Ectodermal cell (in vitro differentiated cells): ENCODE data around the gene WBP4.
"Not testable (repeated sequence)": the region's sequence is repeated elsewhere in the genome, so short reads cannot be mapped to it uniquely, and the experiment has no call there.

Experiments used
- H3K27ac ChIP-seq: 2 replicates; pipeline ENCODE4 v1.7.0; 2013; ENCODE audit warnings: mild to moderate bottlenecking, low read depth, low read length; ENCODE audit not compliant: insufficient read depth, poor library complexity, severe bottlenecking
- H3K27me3 ChIP-seq: 2 replicates; pipeline ENCODE4 v1.7.0; 2013; ENCODE audit warnings: mild to moderate bottlenecking, low read length; ENCODE audit not compliant: insufficient read depth, control insufficient read depth, poor library complexity, severe bottlenecking
- H3K36me3 ChIP-seq: one replicate; pipeline ENCODE4 v1.7.0; 2013; ENCODE audit warnings: low read length; ENCODE audit not compliant: control insufficient read depth, insufficient read depth
- H3K4me1 ChIP-seq: one replicate; pipeline ENCODE4 v1.7.0; 2013; ENCODE audit warnings: low read length; ENCODE audit not compliant: control insufficient read depth, insufficient read depth
- H3K4me3 ChIP-seq: 2 replicates; pipeline ENCODE4 v1.7.0; 2013; ENCODE audit warnings: low read depth, low read length, control low read depth; ENCODE audit not compliant: insufficient read depth
- H3K9me3 ChIP-seq: 2 replicates; pipeline ENCODE4 v1.7.0; 2013; ENCODE audit warnings: mild to moderate bottlenecking, low read length, moderate library complexity; ENCODE audit not compliant: control insufficient read depth
- WGBS, 2 experiments: methylation state at CpG; one replicate each; pipeline ENCODE4 v1.1.7; 2013; ENCODE audit warnings: missing lambda C conversion rate in 2 of 2; 5-methylcytosine and 5-hydroxymethylcytosine counted together

The WBP4 gene

GRCh38 chr13:41117869-41118268, 56.6 kb downstream of the WBP4 start:
- Histone ChIP-seq H3K4me3 (no peak overlapping the region), H3K27me3 (no peaks in the 10 kb centered on the region), H3K4me1 (no peaks in the 10 kb centered on the region), H3K27ac (no peak overlapping the region), H3K36me3 (no peaks in the 10 kb centered on the region), H3K9me3 (no peaks in the 10 kb centered on the region)
- 94 to 95% methylated on average over 4 of the region's 4 CpGs for WGBS, 2 experiments

GRCh38 chr13:41122838-41123237, 61.5 kb downstream of the WBP4 start:
- no peak overlapping the region for H3K27ac ChIP-seq
- H3K4me3 ChIP-seq, result no peak overlapping the region
- no peaks in the 10 kb centered on the region for H3K36me3 ChIP-seq
- H3K9me3 ChIP-seq, result no peaks in the 10 kb centered on the region
- H3K4me1 ChIP-seq, result no peaks in the 10 kb centered on the region
- WGBS, 2 experiments, result 91 to 98% methylated on average over 1 to 2 of the region's 2 CpGs
- H3K27me3 ChIP-seq, result no peaks in the 10 kb centered on the region

- Histone ChIP-seq H3K9me3 (no peaks in the 10 kb centered on the region), H3K27me3 (no peaks in the 10 kb centered on the region), H3K27ac (no peak overlapping the region), H3K4me3 (no peak overlapping the region), H3K36me3 (no peaks in the 10 kb centered on the region), H3K4me1 (peaks cover 8% of the 10 kb centered on the region)
- WGBS, 2 experiments, result 90 to 100% methylated on average over 1 to 2 of the region's 3 CpGs
Measured at GRCh38 chr13:41127701-41128100, 66.4 kb downstream of the WBP4 start.

DNA sequence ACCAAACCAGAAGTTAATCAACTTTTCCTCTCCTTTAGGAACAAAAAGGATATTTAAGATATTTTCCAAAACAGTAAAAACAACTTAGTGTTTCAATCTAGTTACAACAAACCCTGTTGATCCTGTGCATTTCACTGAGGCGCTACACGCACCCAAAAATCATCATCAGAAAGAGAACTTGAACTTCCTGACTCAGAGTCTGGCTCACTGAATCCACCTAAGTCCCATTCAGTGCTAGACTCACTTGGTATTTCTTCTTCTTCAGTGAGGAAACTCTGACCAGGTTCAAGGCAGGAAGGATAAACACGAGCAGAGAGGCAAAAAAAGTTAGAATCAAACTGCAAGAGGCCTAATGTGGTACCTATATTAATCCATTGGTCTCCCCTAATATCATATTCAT, 69.0 kb downstream of the WBP4 start:
- Histone ChIP-seq H3K27me3 (no peaks in the 10 kb centered on the region), H3K4me3 (no peak overlapping the region), H3K9me3 (no peaks in the 10 kb centered on the region), H3K27ac (no peak overlapping the region), H3K4me1 (peaks cover 14% of the 10 kb centered on the region), H3K36me3 (no peaks in the 10 kb centered on the region)
- WGBS, 2 experiments, result 87 to 90% methylated on average over 3 of the region's 3 CpGs

DNA sequence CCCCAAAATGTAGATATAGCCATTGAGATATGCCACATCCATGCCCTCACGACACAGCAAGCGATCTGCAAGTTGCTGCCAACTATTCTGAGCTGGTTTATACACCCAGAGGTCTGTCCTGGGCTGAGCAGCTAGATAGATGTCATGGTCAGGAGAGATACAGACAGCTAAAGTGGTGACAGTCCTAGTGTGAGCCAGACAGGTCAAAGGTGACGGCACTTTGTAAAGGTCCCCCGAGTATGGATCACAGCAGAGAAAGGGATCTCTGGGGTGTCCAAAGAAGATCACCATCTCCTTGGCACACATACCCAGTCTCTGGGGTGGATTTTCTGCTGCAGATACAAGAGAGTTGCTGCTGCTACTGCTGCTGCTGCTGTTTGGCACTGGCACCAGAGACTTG, 69.9 kb downstream of the WBP4 start:
- peaks cover 14% of the 10 kb centered on the region for H3K4me1 ChIP-seq
- H3K36me3 ChIP-seq, H3K27ac ChIP-seq, H3K27me3 ChIP-seq, H3K4me3 ChIP-seq, H3K9me3 ChIP-seq: not testable (repeated sequence)
- WGBS, 2 experiments, result 92 to 93% methylated on average over 4 of the region's 4 CpGs

DNA sequence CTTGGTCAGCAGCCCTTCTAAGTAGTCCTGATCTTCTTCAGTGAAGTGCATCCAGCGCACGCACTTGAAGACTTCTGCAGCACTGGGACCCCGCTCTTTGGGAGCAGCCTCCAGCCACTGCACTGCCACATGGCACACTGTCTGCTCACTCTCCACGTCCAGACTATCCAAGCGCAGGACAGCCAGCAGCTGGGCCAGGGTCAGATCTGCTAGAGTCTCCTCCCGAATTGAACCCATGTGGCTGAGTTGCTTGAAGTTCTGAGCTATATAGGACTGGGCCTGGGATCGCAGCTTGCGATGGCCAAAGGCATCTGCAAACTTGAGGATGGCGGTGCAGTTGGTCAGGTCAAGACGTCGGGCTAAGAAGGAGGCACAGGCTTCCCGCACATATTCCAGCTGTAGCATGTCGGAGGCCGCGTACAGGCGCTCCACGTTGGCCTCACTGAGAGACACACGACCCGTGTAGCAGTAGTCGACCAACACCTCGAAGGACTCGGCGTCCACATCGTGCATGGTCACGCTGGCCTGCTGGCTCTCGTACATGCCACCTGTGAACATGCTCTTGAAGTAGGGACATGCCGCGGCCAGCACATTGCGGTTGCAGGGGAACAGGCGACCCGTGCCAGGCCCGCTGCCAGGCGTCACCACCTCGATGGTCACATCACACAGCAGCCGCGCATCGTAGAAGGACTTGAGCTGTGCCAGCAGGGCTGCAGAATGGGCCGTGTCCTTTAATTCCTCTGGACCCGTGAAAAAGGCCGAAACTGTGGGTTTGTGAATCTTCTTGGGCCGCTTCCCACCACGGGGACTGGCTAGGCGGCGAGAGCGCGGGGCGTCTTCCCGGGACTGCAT, 70.6 kb downstream of the WBP4 start:
- Histone ChIP-seq H3K4me3 (peak overlapping the region; percentile 75), H3K4me1 (peaks cover 14% of the 10 kb centered on the region)
- H3K27ac ChIP-seq, H3K27me3 ChIP-seq, H3K36me3 ChIP-seq, H3K9me3 ChIP-seq: not testable (repeated sequence)
- whole genome bisulfite sequencing, 2 experiments, result 49% methylated on average over 48 of the region's 48 CpGs

GRCh38 chr13:41132512-41133152, 71.3 kb downstream of the WBP4 start, which contains the start of gene KBTBD6:
Gene KBTBD6 (minus strand): TSS chr13:41132802. CDS start chr13:41132511, 291 bp downstream.
- peaks cover 14% of the 10 kb centered on the region for H3K4me1 ChIP-seq
- H3K4me3 ChIP-seq, result peak within 1 kb of the TSS; percentile 75
- peak within 1 kb of the TSS; percentile 39 for H3K27ac ChIP-seq
- no peaks in the 10 kb centered on the region for H3K36me3 ChIP-seq
- WGBS, 2 experiments, result 0% methylated on average over 45 of the region's 45 CpGs
- no peaks in the 10 kb centered on the region for H3K9me3 ChIP-seq
- H3K27me3 ChIP-seq, result no peaks in the 10 kb centered on the region
